Left forelimb (tissue), 1 donor: ENCODE data around the gene PRKD1.
"Not testable (repeated sequence)": the region's sequence is repeated elsewhere in the genome, so short reads cannot be mapped to it uniquely, and the experiment has no call there.

Experiments
- DNase-seq: peaks from one replicate; pipeline ENCODE4 v3.0.0-alpha.2; 2018; ENCODE audit warnings: low spot score

The PRKD1 gene

DNA sequence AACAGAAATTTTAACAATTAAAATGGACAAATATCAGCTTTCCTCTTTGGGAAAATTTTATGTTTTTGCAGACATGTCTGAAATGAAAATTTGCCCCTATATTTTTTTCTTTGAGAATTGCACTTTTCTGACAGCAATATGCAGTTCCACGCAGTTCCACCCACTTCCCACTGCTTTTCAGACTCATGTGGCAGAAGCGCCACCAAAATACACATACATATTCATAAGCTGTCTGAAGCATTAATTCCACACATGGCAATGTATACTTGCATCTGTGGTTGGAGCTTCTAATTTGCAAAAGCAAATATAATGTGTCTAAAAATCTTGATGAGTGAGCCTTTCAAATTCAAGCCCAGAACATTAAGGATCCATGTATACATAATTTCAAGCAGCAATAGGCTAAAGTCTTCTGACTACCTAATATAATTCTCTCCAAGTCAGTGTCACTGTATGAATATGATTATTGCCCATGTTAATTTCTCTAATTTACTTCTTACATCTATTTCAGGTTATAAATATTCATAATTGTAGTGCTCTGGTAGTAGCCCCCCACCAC lies 129.5 kb downstream of the PRKD1 start:
- DNase-seq = no peak

- DNase-seq = no peak
These were observed 130.8 kb downstream of the PRKD1 start for GRCh38 chr14:29796853-29797252.

DNA sequence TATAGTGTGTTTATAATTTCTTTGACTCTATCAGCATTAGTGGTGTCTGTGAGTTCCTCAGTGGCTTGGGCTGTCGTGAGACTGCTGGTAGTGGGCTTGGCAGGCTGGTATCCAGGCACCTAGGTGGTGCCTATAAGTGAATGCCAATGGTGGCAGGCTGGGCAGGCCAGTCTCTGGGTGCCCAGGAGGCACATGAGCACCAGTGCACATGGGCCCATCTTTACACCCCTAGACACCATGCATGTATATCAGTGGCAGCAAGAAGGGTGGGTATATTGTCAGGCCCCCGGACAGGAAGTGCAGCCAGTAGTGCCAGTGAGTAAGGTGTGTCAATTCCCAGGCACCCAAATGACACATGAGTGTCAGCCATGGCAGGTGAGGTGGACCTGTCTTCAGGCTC lies 138.2 kb downstream of the PRKD1 start:
- DNase-seq = no peak

DNA sequence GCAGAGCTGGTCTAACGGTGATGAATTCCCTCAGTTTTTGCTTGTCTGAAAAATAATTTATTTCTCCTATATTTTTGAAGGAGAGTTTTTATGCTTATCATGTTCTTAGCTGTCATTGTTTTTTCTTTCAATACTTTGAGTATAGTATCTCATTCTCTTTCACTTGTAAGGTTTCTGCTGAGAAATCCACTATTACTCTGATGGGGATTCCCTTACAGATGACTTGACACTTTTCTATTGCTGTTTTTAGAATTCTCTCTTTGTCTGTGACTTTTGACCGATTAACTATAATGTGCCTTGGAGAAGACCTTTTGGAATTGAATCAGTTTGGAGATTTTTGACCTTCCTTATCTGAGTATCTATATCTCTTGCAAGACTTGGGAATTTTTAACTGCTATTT lies 139.6 kb downstream of the PRKD1 start:
- no peak for DNase-seq

DNA sequence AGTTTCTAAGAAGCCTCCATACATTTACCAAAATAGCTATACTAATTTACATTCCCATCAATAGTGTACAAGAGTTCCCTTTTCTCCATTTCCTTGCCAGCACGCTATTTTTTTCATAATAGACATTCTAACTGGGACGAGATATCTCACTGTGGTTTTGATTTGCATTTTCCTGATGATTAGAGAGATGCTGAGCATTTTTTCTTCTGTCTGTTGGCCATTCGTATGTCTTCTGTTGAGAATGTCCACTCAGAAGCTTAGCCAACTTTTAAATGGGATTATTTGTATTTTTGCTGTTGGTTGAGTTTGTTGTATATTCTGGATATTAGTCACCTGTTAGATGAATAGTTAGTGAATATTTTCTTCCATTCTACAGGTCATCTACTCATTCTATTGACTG lies 144.1 kb downstream of the PRKD1 start:
- DNase-seq = no peak

GRCh38 chr14:29782041-29782440 lies 145.6 kb downstream of the PRKD1 start:
- no peak for DNase-seq

GRCh38 chr14:29777142-29777541 lies 150.5 kb downstream of the PRKD1 start:
- DNase-seq = not testable (repeated sequence)

GRCh38 chr14:29773990-29774389 lies 153.7 kb downstream of the PRKD1 start:
- no peak for DNase-seq

GRCh38 chr14:29763342-29763858 lies 164.2 kb downstream of the PRKD1 start:
- no peak for DNase-seq

DNA sequence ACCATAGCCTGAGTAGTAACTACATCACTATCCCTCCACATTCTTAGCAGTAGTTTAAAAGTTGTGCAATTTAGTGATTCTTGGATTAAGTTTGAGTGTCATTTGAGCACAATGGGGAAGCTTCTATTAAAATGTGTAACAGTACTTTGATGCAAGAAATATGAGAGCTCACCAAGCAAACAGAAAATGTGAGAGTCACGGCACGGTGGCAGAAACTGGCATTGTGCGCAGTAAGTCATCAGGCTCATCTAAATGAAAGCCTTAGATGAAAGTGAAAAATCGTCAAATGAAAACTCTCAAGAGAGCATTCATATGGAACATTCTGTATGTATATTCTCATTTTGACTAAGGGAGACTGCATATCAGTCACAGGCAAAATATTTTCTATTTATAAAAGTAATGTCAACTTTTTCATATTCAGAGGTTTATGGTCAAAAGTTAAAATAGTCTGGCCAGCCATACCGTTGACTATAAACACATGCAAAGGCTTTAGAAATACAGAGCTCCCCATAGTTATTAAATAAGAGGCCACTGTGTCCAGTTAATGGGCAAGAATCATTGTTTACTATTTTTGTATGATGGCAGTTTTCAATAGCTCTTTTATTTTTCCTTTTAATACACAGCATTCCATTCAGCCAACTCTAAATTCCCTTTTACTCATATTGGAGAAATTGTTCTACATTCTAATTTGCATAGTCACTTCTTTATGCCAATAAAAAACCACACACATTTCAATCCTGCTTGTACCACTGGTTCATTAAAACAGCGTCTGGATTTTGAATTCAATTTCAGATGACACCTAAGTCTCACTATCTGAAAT lies 167.9 kb downstream of the PRKD1 start:
- DNase-seq = no peak

- DNase-seq = no peak
These were observed 169.9 kb downstream of the PRKD1 start for GRCh38 chr14:29757711-29758233.

DNA sequence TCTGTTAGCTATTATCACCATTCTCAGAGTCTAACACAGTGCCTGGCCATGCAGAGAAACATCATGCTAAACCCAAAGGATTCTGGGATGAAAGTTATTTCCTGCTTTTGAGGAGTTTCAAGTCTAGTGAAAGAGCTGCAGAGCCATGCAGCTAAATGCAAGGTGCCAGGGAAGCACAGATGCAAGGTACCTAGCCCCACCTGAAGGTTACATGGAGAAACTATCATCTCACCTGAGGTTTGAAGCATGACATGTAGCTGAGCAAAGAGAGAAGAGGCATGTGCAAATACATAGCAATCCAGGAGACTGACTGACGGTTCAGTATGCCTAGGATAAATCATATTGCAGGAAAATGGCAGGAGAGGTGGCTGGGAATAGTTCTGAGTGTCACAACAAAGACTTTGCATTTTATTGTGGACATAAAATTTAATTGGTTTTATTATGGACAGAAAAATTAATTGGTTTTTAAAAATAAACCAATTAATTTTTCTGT lies 170.4 kb downstream of the PRKD1 start:
- no peak for DNase-seq

GRCh38 chr14:29756019-29756385 lies 171.6 kb downstream of the PRKD1 start:
- DNase-seq = no peak

- DNase-seq = no peak
These were observed 172.2 kb downstream of the PRKD1 start for GRCh38 chr14:29755311-29756018.

DNA sequence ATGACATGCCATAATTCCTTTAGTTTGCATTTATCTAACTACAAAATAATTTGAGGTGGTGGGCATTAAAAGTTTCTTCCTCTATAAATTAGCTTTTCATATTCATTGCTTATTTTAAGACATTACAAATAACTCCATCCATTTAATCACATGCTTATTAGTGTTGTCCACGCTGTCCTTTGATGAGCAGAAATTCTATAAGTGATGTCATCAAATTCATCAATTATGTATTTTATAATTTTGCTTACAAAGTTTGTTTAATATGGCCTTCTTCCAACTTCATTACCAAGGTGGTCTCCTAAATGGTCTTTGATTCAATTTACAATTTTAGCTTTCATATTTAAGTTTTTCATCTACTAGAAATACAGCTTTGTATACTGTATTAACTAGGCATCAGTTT lies 173.5 kb downstream of the PRKD1 start:
- no peak for DNase-seq

DNA sequence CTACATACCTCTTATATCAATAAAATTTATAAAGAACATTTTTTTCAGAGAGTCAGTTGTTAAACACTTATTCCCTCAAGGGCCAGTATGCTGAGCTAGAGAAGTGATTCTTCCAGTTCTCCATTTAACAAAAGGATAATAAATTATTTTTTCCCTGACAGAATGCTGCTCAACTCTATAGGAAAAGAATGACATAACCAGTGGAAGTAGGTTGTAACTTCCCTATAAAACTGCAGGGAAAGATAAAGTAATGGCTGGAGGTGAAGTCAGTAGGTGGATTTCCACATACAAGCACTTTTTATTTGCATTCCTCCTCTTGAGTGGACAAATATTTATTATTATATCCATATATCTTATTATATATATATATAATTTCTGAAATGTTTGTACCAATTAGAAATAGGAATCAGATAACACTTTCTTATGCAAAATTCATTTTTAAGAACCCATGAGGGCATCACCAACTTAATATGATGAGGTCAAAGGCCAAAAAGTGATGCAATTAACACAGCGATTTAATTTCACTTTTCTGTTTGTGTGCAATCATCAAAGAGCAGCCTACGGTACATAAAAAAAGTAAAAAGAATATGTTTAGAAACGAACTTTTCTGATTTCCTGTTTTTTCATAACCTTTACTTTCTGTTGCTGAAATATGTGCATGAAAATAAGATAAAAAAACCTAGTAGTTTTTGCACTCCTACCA lies 175.3 kb downstream of the PRKD1 start:
- DNase-seq = no peak

- no peak for DNase-seq
These were observed 177.8 kb downstream of the PRKD1 start for GRCh38 chr14:29749829-29750228.

- DNase-seq = no peak
These were observed 178.3 kb downstream of the PRKD1 start for GRCh38 chr14:29749327-29749726.

- no peak for DNase-seq
These were observed 181.8 kb downstream of the PRKD1 start for GRCh38 chr14:29745863-29746262.

GRCh38 chr14:29743531-29743930 lies 184.1 kb downstream of the PRKD1 start:
- DNase-seq = no peak

GRCh38 chr14:29741909-29742401 lies 185.7 kb downstream of the PRKD1 start:
- DNase-seq = no peak

DNA sequence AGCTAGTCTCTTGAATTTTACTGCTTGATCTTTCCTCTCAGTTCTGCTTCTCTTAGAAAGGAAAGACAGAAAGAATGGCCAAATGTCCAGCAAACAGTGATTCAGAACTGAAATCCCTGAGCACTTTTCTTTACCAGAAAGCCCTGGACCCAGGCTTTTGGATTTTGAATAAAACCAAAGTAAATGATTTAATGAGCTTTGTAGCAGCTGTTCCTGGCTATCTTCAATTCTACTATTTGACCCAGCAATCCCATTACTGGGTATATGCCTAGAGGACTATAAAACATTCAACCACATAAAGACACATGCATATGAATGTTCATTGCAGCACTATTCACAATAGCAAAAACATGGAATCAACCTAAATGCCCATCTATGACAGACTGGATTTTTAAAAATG lies 187.2 kb downstream of the PRKD1 start:
- DNase-seq = no peak
